Sigmoid colon (tissue), 4 donors: ENCODE measurements around the gene DTX1.

Experiments used
- EP300 ChIP-seq, 4 donors: sonication (generic); formaldehyde crosslinking; IDR thresholded peaks; one replicate each; pipeline ENCODE4 v1.6.1; 2017; ENCODE audit warnings: antibody characterized with exemption in 4 of 4
- POLR2A ChIP-seq, 2 donors: fragments of 450-650 bp; IDR thresholded peaks; one replicate each; pipeline ENCODE4 v1.6.1; 2016; ENCODE audit warnings: antibody characterized with exemption in 2 of 2, mild to moderate bottlenecking in 2 of 2, moderate library complexity in 2 of 2
- POLR2AphosphoS5 ChIP-seq, 4 donors: sonication (generic); formaldehyde crosslinking; IDR thresholded peaks; one replicate each; pipeline ENCODE4 v1.6.1; 2017; ENCODE audit warnings: antibody characterized with exemption in 4 of 4

DNA sequence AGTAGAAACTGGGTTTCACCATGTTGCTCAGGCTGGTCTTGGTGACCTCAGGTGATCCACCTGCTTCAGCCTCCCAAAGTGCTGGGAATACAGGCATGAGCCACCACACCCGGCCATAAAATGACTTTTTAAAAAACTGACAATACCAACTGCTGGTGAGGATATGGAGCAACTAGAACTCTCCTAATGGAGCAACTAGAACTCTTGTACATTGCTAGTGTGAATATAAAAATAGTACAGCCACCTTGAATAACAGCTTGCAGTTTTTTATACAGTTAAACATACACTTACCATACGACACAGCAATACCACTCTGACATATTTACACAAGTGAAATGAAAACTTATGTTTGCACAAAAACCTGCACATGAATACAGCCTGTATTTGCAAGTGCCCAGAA is 90.5 kb downstream of the DTX1 start:
- TF ChIP-seq POLR2A (IDR thresholded peaks at IDR 0.05) (no peak), EP300 (IDR thresholded peaks at IDR 0.05) (no peak), POLR2AphosphoS5 (IDR thresholded peaks at IDR 0.05) (no peak)
